OCI-LY7 (cell line): ENCODE measurements around the gene QRFP. TPM values are rescaled to one million over a fixed set of nuclear protein-coding genes. Genes with fewer than 3 reads are reported as not detected.

Experiments used
- BruUV-seq: library from RNA; stranded (reverse); fragments of 400-500 nt; replicated peaks from 2 replicates; lab custom pipeline; 2021; lab: Mats Ljungman, UMichigan
- CTCF ChIA-PET: fragments of 300-600 bp; sonication (Branson Sonifier 250); formaldehyde crosslinking; loops from one replicate; lab custom pipeline; 2022; ENCODE audit warnings: antibody characterized with exemption; ENCODE audit not compliant: unreplicated experiment; lab: Charles Lee
- POLR2A ChIA-PET: fragments of 300-600 bp; sonication (Branson Sonifier 250); formaldehyde crosslinking; loops from one replicate; lab custom pipeline; 2022; ENCODE audit warnings: antibody characterized with exemption; lab: Charles Lee
- DNase-seq: peaks from one replicate; pipeline ENCODE4 v3.0.0-alpha.2; 2015; ENCODE audit warnings: low spot score
- H2AFZ ChIP-seq: fragments of 200-600 bp; sonication (generic), shearing (Covaris generic); 2 replicates; pipeline ENCODE4 v1.6.1; 2014; ENCODE audit warnings: mild to moderate bottlenecking, antibody characterized with exemption, low read length, moderate library complexity
- H3K27ac ChIP-seq: fragments of 200-600 bp; sonication (generic); 2 replicates; pipeline ENCODE4 v1.5.1; 2014; ENCODE audit warnings: mixed run types, low read depth, mild to moderate bottlenecking, moderate library complexity, low read length, inconsistent platforms; ENCODE audit not compliant: poor library complexity, severe bottlenecking
- H3K36me3 ChIP-seq: fragments of 200-600 bp; sonication (generic); 2 replicates; pipeline ENCODE4 v1.6.1; 2014; ENCODE audit warnings: mild to moderate bottlenecking, antibody characterized with exemption, low read length, moderate library complexity, mixed read lengths; ENCODE audit not compliant: insufficient read depth
- H3K4me1 ChIP-seq: fragments of 200-600 bp; sonication (generic); 2 replicates; pipeline ENCODE4 v1.5.1; 2014; ENCODE audit warnings: mild to moderate bottlenecking, low read length; ENCODE audit not compliant: insufficient read depth, poor library complexity, severe bottlenecking
- H3K4me2 ChIP-seq: fragments of 200-600 bp; sonication (generic); 2 replicates; pipeline ENCODE4 v1.6.1; 2014; ENCODE audit warnings: mild to moderate bottlenecking, low read length
- H3K4me3 ChIP-seq: fragments of 200-600 bp; sonication (generic); 2 replicates; pipeline ENCODE4 v1.5.1; 2014; ENCODE audit warnings: mild to moderate bottlenecking, low read depth, low read length; ENCODE audit not compliant: poor library complexity, severe bottlenecking
- H3K79me2 ChIP-seq: fragments of 200-600 bp; sonication (generic); 2 replicates; pipeline ENCODE4 v1.6.1; 2016; ENCODE audit warnings: low read depth, mild to moderate bottlenecking, low read length, moderate library complexity, mixed read lengths; ENCODE audit not compliant: insufficient read depth
- H3K9me2 ChIP-seq: fragments of 200-600 bp; sonication (generic); 2 replicates; pipeline ENCODE4 v1.6.1; 2016; ENCODE audit warnings: mild to moderate bottlenecking, low read length, mixed read lengths; ENCODE audit not compliant: insufficient read depth
- H3K9me3 ChIP-seq: fragments of 200-600 bp; sonication (generic); 2 replicates; pipeline ENCODE4 v1.6.1; 2014; ENCODE audit warnings: mild to moderate bottlenecking, mixed run types, low read length, mixed read lengths
- H4K20me1 ChIP-seq: fragments of 200-600 bp; sonication (generic); 2 replicates; pipeline ENCODE4 v1.6.1; 2014; ENCODE audit warnings: mild to moderate bottlenecking, antibody characterized with exemption, low read length, moderate library complexity, mixed read lengths; ENCODE audit not compliant: insufficient read depth
- EZH2phosphoT487 ChIP-seq: fragments of 200-600 bp; sonication (generic); IDR thresholded peaks from 2 replicates; pipeline ENCODE4 v1.6.1; 2018; ENCODE audit warnings: low read depth, borderline replicate concordance, mild to moderate bottlenecking, mixed run types, antibody characterized with exemption, low read length, moderate library complexity, mixed read lengths
- intact Hi-C: fragments of 100-400 bp; cut with micrococcal nuclease; formaldehyde crosslinking; loops from one replicate; pipeline ENCODE4 v1.10.0; 2022; ENCODE audit not compliant: unreplicated experiment
- total RNA-seq, 2 experiments: library from RNA; depleted of rRNA in 1 of 2; stranded (reverse); fragments of >200 nt in 1 of 2; shearing (Covaris generic) in 1 of 2; gene quantifications; 2 replicates each; pipeline ENCODE4 v1.2.3, GENCODE V29; 2014 to 2022
- TF ChIP-seq, protein P1 (sequence below): fragments of 200-600 bp; sonication (generic); conservative IDR thresholded peaks from 2 replicates; pipeline ENCODE4 v1.5.1; 2014; ENCODE audit warnings: mild to moderate bottlenecking, antibody characterized with exemption, low read length, moderate library complexity, mixed read lengths

Gene QRFP
- total RNA-seq, 2 experiments from 2014 or later, result not detected

DNA sequence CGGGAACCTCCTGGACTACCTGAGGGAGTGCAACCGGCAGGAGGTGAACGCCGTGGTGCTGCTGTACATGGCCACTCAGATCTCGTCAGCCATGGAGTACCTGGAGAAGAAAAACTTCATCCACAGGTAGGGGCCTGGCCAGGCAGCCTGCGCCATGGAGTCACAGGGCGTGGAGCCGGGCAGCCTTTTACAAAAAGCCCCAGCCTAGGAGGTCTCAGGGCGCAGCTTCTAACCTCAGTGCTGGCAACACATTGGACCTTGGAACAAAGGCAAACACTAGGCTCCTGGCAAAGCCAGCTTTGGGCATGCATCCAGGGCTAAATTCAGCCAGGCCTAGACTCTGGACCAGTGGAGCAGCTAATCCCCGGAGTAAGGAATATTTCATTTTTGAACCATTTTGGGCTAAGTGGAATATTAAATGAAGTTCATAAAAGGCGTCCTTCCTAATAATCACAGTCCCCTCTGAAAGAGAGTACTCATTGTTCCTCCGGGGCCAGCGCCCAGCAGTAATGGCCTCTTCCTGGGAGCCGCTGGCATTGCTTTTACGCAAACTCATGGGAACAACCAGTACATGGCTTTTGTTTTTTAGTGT, 23.6 kb downstream of the QRFP start:
- Histone ChIP-seq H3K4me2 (no peak overlapping the region), H3K4me1 (peaks cover 12% of the 10 kb centered on the region), H3K27ac (no peak overlapping the region), H3K4me3 (no peak overlapping the region), H3K9me2 (no peaks in the 10 kb centered on the region), H3K36me3 (peaks cover 10% of the 10 kb centered on the region; the same call in 1 of the 2 replicates), H2AFZ (no peak overlapping the region), H3K79me2 (no peaks in the 10 kb centered on the region), H4K20me1 (no peaks in the 10 kb centered on the region), H3K9me3 (no peaks in the 10 kb centered on the region)
- TF ChIP-seq, protein P1, sequence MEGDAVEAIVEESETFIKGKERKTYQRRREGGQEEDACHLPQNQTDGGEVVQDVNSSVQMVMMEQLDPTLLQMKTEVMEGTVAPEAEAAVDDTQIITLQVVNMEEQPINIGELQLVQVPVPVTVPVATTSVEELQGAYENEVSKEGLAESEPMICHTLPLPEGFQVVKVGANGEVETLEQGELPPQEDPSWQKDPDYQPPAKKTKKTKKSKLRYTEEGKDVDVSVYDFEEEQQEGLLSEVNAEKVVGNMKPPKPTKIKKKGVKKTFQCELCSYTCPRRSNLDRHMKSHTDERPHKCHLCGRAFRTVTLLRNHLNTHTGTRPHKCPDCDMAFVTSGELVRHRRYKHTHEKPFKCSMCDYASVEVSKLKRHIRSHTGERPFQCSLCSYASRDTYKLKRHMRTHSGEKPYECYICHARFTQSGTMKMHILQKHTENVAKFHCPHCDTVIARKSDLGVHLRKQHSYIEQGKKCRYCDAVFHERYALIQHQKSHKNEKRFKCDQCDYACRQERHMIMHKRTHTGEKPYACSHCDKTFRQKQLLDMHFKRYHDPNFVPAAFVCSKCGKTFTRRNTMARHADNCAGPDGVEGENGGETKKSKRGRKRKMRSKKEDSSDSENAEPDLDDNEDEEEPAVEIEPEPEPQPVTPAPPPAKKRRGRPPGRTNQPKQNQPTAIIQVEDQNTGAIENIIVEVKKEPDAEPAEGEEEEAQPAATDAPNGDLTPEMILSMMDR, result no peak
- TF ChIP-seq EZH2phosphoT487, result no peak
- no peak for DNase-seq
- ChIA-PET CTCF (no interaction called here), POLR2A (no interaction called here)
- intact Hi-C loops, result no loop called here
- BruUV-seq, result no TSS peak

DNA sequence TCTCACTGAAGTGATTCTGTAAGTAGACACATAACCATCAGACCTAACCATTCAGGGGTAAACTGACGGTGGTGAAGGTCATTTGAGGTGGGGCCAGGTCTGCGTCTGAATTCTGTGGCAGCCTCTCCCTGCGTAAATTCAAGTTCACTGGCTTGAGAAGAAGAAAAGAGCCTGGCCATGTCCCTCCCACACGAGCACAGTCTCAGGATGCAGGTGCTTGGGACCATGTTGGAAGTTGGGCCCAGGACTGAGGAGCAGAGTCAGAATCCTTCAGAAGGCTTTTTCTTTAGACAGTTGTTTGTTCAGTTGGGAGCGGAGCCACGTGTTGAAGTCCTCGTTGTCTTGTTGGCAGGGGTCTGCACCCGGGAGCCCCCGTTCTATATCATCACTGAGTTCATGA, 24.1 kb downstream of the QRFP start:
- H3K9me2 ChIP-seq, result no peaks in the 10 kb centered on the region
- TF ChIP-seq, protein P1, result no peak
- TF ChIP-seq EZH2phosphoT487, result no peak
- CTCF ChIA-PET, result no interaction called here

DNA sequence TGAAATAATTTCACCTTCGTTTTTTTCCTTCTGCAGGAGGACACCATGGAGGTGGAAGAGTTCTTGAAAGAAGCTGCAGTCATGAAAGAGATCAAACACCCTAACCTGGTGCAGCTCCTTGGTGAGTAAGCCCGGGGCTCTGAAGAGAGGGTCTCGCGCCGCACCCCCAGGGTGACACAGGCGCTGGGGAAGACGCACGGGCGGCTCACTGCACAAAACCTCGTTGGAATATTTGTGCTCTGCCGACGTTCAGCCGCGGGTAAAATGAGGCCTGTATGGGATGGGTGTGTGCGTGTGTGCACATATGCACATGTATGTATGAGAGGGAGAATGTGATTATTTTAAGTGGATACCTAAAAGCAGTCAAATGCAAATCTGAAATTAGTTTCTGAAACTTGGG, 24.5 kb downstream of the QRFP start:
- Histone ChIP-seq H2AFZ (no peak overlapping the region), H3K9me2 (no peaks in the 10 kb centered on the region), H3K4me1 (peaks cover 12% of the 10 kb centered on the region), H3K27ac (no peak overlapping the region), H3K36me3 (peaks cover 10% of the 10 kb centered on the region; the same call in 1 of the 2 replicates), H3K9me3 (no peaks in the 10 kb centered on the region), H4K20me1 (no peaks in the 10 kb centered on the region), H3K79me2 (no peaks in the 10 kb centered on the region), H3K4me3 (no peak overlapping the region), H3K4me2 (no peak overlapping the region)
- intact Hi-C loops, result no loop called here
- no TSS peak for BruUV-seq
- CTCF ChIA-PET, result interaction anchor here (0.6 kb wide), 1 partner anchor 115 kb away, joined by 3 read pairs; no protein-coding TSS in a partner anchor
- POLR2A ChIA-PET, result interaction anchor here (0.6 kb wide), 1 partner anchor 1050 kb away, joined by 3 read pairs; no protein-coding TSS in a partner anchor
- no peak for TF ChIP-seq EZH2phosphoT487
- TF ChIP-seq, protein P1, result no peak
- DNase-seq, result no peak

More for the DNA sequence above, 24.1 kb downstream of the QRFP start:
- Histone ChIP-seq H2AFZ (no peak overlapping the region), H3K9me3 (no peaks in the 10 kb centered on the region), H4K20me1 (no peaks in the 10 kb centered on the region), H3K36me3 (peaks cover 10% of the 10 kb centered on the region; the same call in 1 of the 2 replicates), H3K79me2 (no peaks in the 10 kb centered on the region), H3K4me3 (no peak overlapping the region), H3K4me1 (peaks cover 12% of the 10 kb centered on the region), H3K4me2 (no peak overlapping the region), H3K27ac (no peak overlapping the region)
- BruUV-seq, result no TSS peak
- POLR2A ChIA-PET, result no interaction called here
- intact Hi-C loops, result no loop called here
- no peak for DNase-seq
